ENCODE data around the gene ABCB9. TPM values are rescaled to one million over a fixed set of nuclear protein-coding genes. Genes with fewer than 3 reads are reported as not detected.

Gene ABCB9
- total RNA-seq, 1 donor from 2014 or later = 16.3 TPM

- no peaks in the 10 kb centered on the region for H3K36me3 Mint-ChIP-seq (ENCODE audit: low read depth)
- no peak for DNase-seq (ENCODE audit: low read depth, low spot score)
- TF ChIP-seq, protein P1, sequence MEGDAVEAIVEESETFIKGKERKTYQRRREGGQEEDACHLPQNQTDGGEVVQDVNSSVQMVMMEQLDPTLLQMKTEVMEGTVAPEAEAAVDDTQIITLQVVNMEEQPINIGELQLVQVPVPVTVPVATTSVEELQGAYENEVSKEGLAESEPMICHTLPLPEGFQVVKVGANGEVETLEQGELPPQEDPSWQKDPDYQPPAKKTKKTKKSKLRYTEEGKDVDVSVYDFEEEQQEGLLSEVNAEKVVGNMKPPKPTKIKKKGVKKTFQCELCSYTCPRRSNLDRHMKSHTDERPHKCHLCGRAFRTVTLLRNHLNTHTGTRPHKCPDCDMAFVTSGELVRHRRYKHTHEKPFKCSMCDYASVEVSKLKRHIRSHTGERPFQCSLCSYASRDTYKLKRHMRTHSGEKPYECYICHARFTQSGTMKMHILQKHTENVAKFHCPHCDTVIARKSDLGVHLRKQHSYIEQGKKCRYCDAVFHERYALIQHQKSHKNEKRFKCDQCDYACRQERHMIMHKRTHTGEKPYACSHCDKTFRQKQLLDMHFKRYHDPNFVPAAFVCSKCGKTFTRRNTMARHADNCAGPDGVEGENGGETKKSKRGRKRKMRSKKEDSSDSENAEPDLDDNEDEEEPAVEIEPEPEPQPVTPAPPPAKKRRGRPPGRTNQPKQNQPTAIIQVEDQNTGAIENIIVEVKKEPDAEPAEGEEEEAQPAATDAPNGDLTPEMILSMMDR (conservative IDR thresholded peaks at IDR 0.05) = no peak
- no peak overlapping the region for H3K4me3 Mint-ChIP-seq
- H3K4me1 Mint-ChIP-seq = no peaks in the 10 kb centered on the region
- no peak overlapping the region for H3K27ac Mint-ChIP-seq (ENCODE audit: unreplicated experiment)
- no peaks in the 10 kb centered on the region for H3K27me3 Mint-ChIP-seq (ENCODE audit: low read depth)
- H3K9me3 Mint-ChIP-seq = no peaks in the 10 kb centered on the region
These were observed 30.5 kb upstream of the ABCB9 start for GRCh38 chr12:122996621-122997342.

- no peaks in the 10 kb centered on the region for H3K9me3 Mint-ChIP-seq
- no peaks in the 10 kb centered on the region for H3K4me1 Mint-ChIP-seq
- no peaks in the 10 kb centered on the region for H3K36me3 Mint-ChIP-seq (ENCODE audit: low read depth)
- TF ChIP-seq, protein P1 (conservative IDR thresholded peaks at IDR 0.05) = no peak
- no peak overlapping the region for H3K27ac Mint-ChIP-seq (ENCODE audit: unreplicated experiment)
- DNase-seq (ENCODE audit: low read depth, low spot score) = no peak
- H3K4me3 Mint-ChIP-seq = no peak overlapping the region
- H3K27me3 Mint-ChIP-seq (ENCODE audit: low read depth) = no peaks in the 10 kb centered on the region
These were observed 29.9 kb upstream of the ABCB9 start for GRCh38 chr12:122996188-122996601.

DNA sequence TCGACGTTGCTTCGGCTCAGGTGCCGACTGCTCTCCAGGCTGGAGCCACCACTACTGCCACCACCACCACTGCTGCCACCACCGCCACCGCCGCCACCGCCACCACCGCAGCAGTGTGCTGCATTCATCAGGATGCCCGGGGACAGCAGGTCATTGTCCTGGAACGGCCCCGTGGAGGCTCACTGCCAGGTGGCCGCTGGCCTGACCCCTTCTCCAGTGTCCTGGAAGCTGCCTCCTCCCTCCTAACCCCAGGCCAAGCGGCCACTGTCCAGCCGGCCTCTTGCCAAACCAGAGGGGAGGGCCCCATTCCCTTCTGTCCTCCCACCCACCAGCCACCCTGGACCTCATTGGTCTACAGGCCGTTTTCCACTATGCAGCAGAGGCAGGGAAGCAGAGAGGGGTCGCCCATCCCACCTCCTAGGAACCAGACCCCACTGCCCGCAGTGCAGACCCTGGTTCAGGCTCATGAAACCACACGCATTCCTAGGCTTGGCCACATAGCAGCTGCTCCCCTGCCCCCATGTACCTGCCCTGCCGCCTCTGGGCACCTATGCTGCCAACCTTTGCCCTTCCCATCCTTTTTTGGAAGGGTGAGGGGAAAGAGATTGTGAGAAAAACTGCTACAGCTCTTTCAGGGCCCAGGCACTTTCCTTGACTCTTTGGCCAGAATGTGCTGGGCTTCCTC, 29.4 kb upstream of the ABCB9 start:
- no peaks in the 10 kb centered on the region for H3K36me3 Mint-ChIP-seq (ENCODE audit: low read depth)
- H3K4me1 Mint-ChIP-seq = no peaks in the 10 kb centered on the region
- H3K9me3 Mint-ChIP-seq = no peaks in the 10 kb centered on the region
- H3K4me3 Mint-ChIP-seq = no peak overlapping the region
- no peak for DNase-seq (ENCODE audit: low read depth, low spot score)
- TF ChIP-seq, protein P1 (conservative IDR thresholded peaks at IDR 0.05) = no peak
- H3K27ac Mint-ChIP-seq (ENCODE audit: unreplicated experiment) = no peak overlapping the region
- no peaks in the 10 kb centered on the region for H3K27me3 Mint-ChIP-seq (ENCODE audit: low read depth)

GRCh38 chr12:122994781-122995502, 28.7 kb upstream of the ABCB9 start:
- no peak for DNase-seq (ENCODE audit: low read depth, low spot score)
- no peaks in the 10 kb centered on the region for H3K9me3 Mint-ChIP-seq
- no peaks in the 10 kb centered on the region for H3K4me1 Mint-ChIP-seq
- H3K27me3 Mint-ChIP-seq (ENCODE audit: low read depth) = no peaks in the 10 kb centered on the region
- TF ChIP-seq, protein P1 (conservative IDR thresholded peaks at IDR 0.05) = no peak
- no peak overlapping the region for H3K4me3 Mint-ChIP-seq
- H3K36me3 Mint-ChIP-seq (ENCODE audit: low read depth) = no peaks in the 10 kb centered on the region
- H3K27ac Mint-ChIP-seq (ENCODE audit: unreplicated experiment) = no peak overlapping the region

GRCh38 chr12:122994140-122994675, 27.9 kb upstream of the ABCB9 start:
- no peaks in the 10 kb centered on the region for H3K4me1 Mint-ChIP-seq
- H3K27me3 Mint-ChIP-seq (ENCODE audit: low read depth) = no peaks in the 10 kb centered on the region
- TF ChIP-seq, protein P1 (conservative IDR thresholded peaks at IDR 0.05) = no peak
- DNase-seq (ENCODE audit: low read depth, low spot score) = no peak
- H3K36me3 Mint-ChIP-seq (ENCODE audit: low read depth) = no peaks in the 10 kb centered on the region
- H3K4me3 Mint-ChIP-seq = no peak overlapping the region
- no peak overlapping the region for H3K27ac Mint-ChIP-seq (ENCODE audit: unreplicated experiment)
- H3K9me3 Mint-ChIP-seq = no peaks in the 10 kb centered on the region
